Endothelial cell of umbilical vein (primary cell): ENCODE data around the gene SMOC1. TPM values are rescaled to one million over a fixed set of nuclear protein-coding genes. Genes with fewer than 3 reads are reported as not detected.

ENCODE experiments used
- BruUV-seq: library from RNA; stranded (reverse); fragments of 400-500 nt; replicated peaks from 2 replicates; lab custom pipeline; 2021; lab: Mats Ljungman, UMichigan
- CTCF ChIA-PET: fragments of 300-600, 350-600 bp; sonication (Branson Sonifier 250); formaldehyde crosslinking; loops from one replicate; lab custom pipeline; 2021; ENCODE audit warnings: antibody characterized with exemption, inconsistent platforms; lab: Charles Lee
- POLR2A ChIA-PET: fragments of 300-600, 350-600 bp; sonication (Branson Sonifier 250); formaldehyde crosslinking; loops from one replicate; lab custom pipeline; 2021; ENCODE audit warnings: antibody characterized with exemption, inconsistent platforms; lab: Charles Lee
- DNase-seq: peaks from one replicate; pipeline ENCODE4 v3.0.0-alpha.2; 2011; ENCODE audit warnings: low read depth, low spot score
- FAIRE-seq: peaks from 2 replicates; lab custom pipeline; 2011; peaks lifted over from hg19 to GRCh38; lab: Jason Lieb, UNC
- H2AFZ ChIP-seq: 2 replicates; pipeline ENCODE4 v1.6.0; 2012; ENCODE audit warnings: low read depth, low read length, control low read depth, inconsistent platforms
- H3K27ac ChIP-seq: 2 replicates; pipeline ENCODE4 v1.5.1; 2011; ENCODE audit warnings: low read depth, mild to moderate bottlenecking, control low read depth, low read length, moderate library complexity; ENCODE audit not compliant: insufficient read depth
- H3K27me3 ChIP-seq, 2 experiments: 2 replicates each; pipeline versions ENCODE4 v1.6.0 to v1.6.1; 2011; ENCODE audit warnings: low read length in 2 of 2, mixed read lengths in 1 of 2; ENCODE audit not compliant: control insufficient read depth in 2 of 2, insufficient read depth in 2 of 2
- H3K36me3 ChIP-seq, 2 experiments: 2 replicates in 1 of 2; 3 replicates in 1 of 2; pipeline ENCODE4 v1.5.1; 2011; ENCODE audit warnings: low read length in 2 of 2, mild to moderate bottlenecking in 1 of 2, moderate library complexity in 1 of 2; ENCODE audit not compliant: control insufficient read depth in 2 of 2, insufficient read depth in 2 of 2; ENCODE audit errors: extremely low read depth in 1 of 2
- H3K4me1 ChIP-seq: 3 replicates; pipeline ENCODE4 v1.5.1; 2011; ENCODE audit warnings: mild to moderate bottlenecking, low read length; ENCODE audit not compliant: control insufficient read depth, insufficient read depth; ENCODE audit errors: extremely low read depth
- H3K4me2 ChIP-seq: 2 replicates; pipeline ENCODE4 v1.6.1; 2011; ENCODE audit warnings: low read length, control low read depth, mixed read lengths; ENCODE audit not compliant: insufficient read depth
- H3K4me3 ChIP-seq, 3 experiments: fragments of 200-600 bp in 1 of 3; sonication (generic), shearing (Covaris generic) in 1 of 3; replicated peaks in 1 of 3; 2 replicates each; pipeline ENCODE4 v1.5.1; 2011 to 2016; ENCODE audit warnings: control low read depth in 3 of 3, low read length in 3 of 3, mild to moderate bottlenecking in 2 of 3, inconsistent platforms in 1 of 3, low read depth in 1 of 3, moderate library complexity in 1 of 3; ENCODE audit not compliant: insufficient read depth in 1 of 3
- H3K79me2 ChIP-seq: 2 replicates; pipeline ENCODE4 v1.6.0; 2012; ENCODE audit warnings: low read length, inconsistent platforms; ENCODE audit not compliant: control insufficient read depth, insufficient read depth
- H3K9ac ChIP-seq: replicated peaks from 2 replicates; pipeline ENCODE3; 2011; ENCODE audit warnings: low read length, control low read depth; ENCODE audit not compliant: insufficient read depth; ENCODE audit errors: extremely low read depth
- H3K9me1 ChIP-seq: replicated peaks from 3 replicates; pipeline ENCODE4 v1.6.0; 2011; ENCODE audit warnings: mild to moderate bottlenecking, low read length; ENCODE audit not compliant: control insufficient read depth, insufficient read depth; ENCODE audit errors: extremely low read depth
- H3K9me3 ChIP-seq: replicated peaks from 2 replicates; pipeline ENCODE4 v1.5.1; 2012; ENCODE audit warnings: low read length, inconsistent platforms; ENCODE audit not compliant: control insufficient read depth, insufficient read depth
- H4K20me1 ChIP-seq: replicated peaks from 2 replicates; pipeline ENCODE3; 2011; ENCODE audit warnings: mild to moderate bottlenecking, low read length; ENCODE audit not compliant: control insufficient read depth, insufficient read depth; ENCODE audit errors: extremely low read depth
- CTCF ChIP-seq, 2 donors: IDR thresholded peaks; 1 replicate in 1 of 2; 2 replicates in 1 of 2; pipeline ENCODE4 v1.5.1; 2011; ENCODE audit warnings: low read length in 2 of 2, mild to moderate bottlenecking in 2 of 2, moderate library complexity in 2 of 2, control low read depth in 1 of 2, inconsistent platforms in 1 of 2, low read depth in 1 of 2; ENCODE audit not compliant: insufficient read depth in 1 of 2; ENCODE audit errors: extremely low read depth in 1 of 2
- EZH2 ChIP-seq: IDR thresholded peaks from 2 replicates; pipeline ENCODE4 v1.6.1; 2012; ENCODE audit warnings: borderline replicate concordance, low read depth, mild to moderate bottlenecking, moderate library complexity, low read length, inconsistent platforms; ENCODE audit not compliant: severe bottlenecking
- GATA2 ChIP-seq: IDR thresholded peaks from 2 replicates; pipeline ENCODE4 v1.7.0; 2011; ENCODE audit warnings: low read depth, mild to moderate bottlenecking, moderate library complexity, mixed read lengths, low read length; ENCODE audit not compliant: insufficient read length, insufficient read depth
- JUN ChIP-seq: IDR thresholded peaks from 2 replicates; pipeline ENCODE4 v1.6.1; 2011; ENCODE audit warnings: borderline replicate concordance, low read depth; ENCODE audit not compliant: insufficient read length, insufficient read depth
- MAX ChIP-seq: IDR thresholded peaks from 2 replicates; pipeline ENCODE4 v1.6.1; 2011; ENCODE audit not compliant: insufficient read depth, insufficient read length
- MYC ChIP-seq: IDR thresholded peaks from one replicate; pipeline ENCODE4 v1.6.1; 2011; ENCODE audit warnings: mild to moderate bottlenecking, low read depth, low read length
- POLR2A ChIP-seq: IDR thresholded peaks from 2 replicates; pipeline ENCODE4 v1.6.1; 2012; ENCODE audit warnings: low read depth, mild to moderate bottlenecking, control low read depth, low read length
- POLR2AphosphoS5 ChIP-seq: IDR thresholded peaks from 2 replicates; pipeline ENCODE4 v1.6.1; 2012; ENCODE audit warnings: low read depth, mild to moderate bottlenecking, control low read depth, low read length, moderate library complexity; ENCODE audit not compliant: insufficient read depth
- dilution Hi-C: fragments of 300-500 bp; cut with MboI; formaldehyde crosslinking; loops from one replicate; pipeline ENCODE4 v1.15.0; 2019; ENCODE audit warnings: low sequenced_read_pairs; ENCODE audit not compliant: extremely low pct_ligation_motif_present
- intact Hi-C: fragments of 100-400 bp; cut with micrococcal nuclease; formaldehyde crosslinking; loops from one replicate; pipeline ENCODE4 v1.10.0; 2022
- polyA plus RNA-seq, 4 experiments: library from polyadenylated mRNA; depleted of rRNA in 3 of 4; stranded (reverse) in 3 of 4; unstranded in 1 of 4; fragments of >200 nt; gene quantifications; 2 replicates each; pipeline versions ENCODE4 v1.2.1 to v1.2.3, GENCODE V29; 2011 to 2012; ENCODE audit warnings: missing spikeins in 1 of 4
- total RNA-seq: library from RNA; stranded (reverse); gene quantifications from 2 replicates; pipeline ENCODE4 v1.2.3, GENCODE V29; 2021

SMOC1 gene
- total and polyA plus RNA-seq, 2 donors (not counting 3 experiments of a cell fraction or from before 2014, with no cell fraction given): 0.97 to 1.1 TPM

- dilution Hi-C loops: no loop called here
- BruUV-seq: no TSS peak
- Histone ChIP-seq H3K4me3 (no peak overlapping the region), H2AFZ (no peak overlapping the region), H3K79me2 (no peaks in the 10 kb centered on the region), H3K36me3 (no peaks in the 10 kb centered on the region), H3K9me3 (no peaks in the 10 kb centered on the region), H3K4me2 (no peak overlapping the region), H3K4me1 (no peaks in the 10 kb centered on the region), H3K27ac (no peak overlapping the region), H3K27me3 (peaks cover 1 to 3% of the 10 kb centered on the region in 2 experiments), H3K9ac (no peak overlapping the region), H4K20me1 (no peaks in the 10 kb centered on the region), H3K9me1 (no peaks in the 10 kb centered on the region)
- no peak for DNase-seq
- intact Hi-C loops: no loop called here
- ChIA-PET CTCF (interaction anchor here (1.2 kb wide), 1 partner anchor 39 kb away, joined by 4 read pairs; no protein-coding TSS in a partner anchor), POLR2A (no interaction called here)
- no peak for TF ChIP-seq MYC
- TF ChIP-seq GATA2: no peak
- no peak for TF ChIP-seq POLR2A
- no peak for TF ChIP-seq JUN
- no peak for TF ChIP-seq MAX
- TF ChIP-seq POLR2AphosphoS5: no peak
- TF ChIP-seq CTCF (IDR thresholded peaks at IDR 0.05; ENCODE audit: extremely low read depth in 1 of 2, insufficient read depth in 1 of 2, low read depth in 1 of 2, low read length in 2 of 2): no peak
- no peak for TF ChIP-seq EZH2
- no peak for FAIRE-seq
These were observed 109.8 kb downstream of the SMOC1 start for GRCh38 chr14:69988979-69989378.
